Measurements from ENCODE around the gene HIVEP3.

DNA sequence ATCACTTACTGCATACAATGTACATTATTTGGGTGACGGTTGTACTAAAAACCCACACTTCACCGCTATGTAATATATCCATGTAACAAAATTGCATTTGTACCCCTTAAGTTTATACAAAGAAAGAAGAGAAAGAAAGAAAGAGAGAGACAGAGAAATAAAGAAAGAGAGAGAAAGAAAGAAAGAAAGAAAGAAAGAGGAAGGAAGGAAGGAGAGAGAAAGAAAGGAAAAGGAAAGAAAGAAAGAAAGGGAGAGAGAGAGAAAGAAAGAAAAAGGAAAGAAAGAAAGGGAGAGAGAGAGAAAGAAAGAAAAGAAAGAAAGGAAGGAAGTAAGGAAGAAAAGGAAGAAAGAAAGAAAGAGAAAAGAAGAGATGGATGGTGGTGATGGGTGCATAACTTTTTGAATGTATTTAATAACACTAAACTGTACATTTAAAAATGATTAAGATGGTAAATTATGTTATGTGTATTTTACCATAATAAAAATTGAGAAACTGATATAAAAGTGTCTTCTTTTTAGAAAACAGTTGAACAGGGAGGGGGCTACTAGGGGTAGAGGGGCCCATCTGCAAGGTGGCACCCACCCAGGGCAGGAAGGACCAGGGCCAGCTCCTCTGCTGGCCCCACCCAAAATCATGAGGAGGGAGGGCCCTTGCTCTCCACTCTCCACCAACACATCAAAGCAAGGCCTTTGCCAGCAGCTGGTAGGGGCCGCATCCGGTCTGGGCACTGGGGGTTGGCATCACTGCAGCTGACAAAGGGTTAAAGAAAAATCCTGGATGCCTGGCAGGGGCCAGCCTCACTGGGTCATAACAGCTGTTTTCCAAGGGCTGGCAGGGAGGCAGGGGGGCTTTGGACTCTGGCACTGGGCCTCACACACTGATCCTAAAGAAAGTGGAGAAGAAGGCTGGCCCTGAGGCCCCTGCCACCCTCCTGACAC lies 280.4 kb downstream of the HIVEP3 start:
- no peak for TF ChIP-seq POLR2A (IDR thresholded peaks at IDR 0.05; ENCODE audit: low read length)
- no peak for TF ChIP-seq GATA1 (IDR thresholded peaks at IDR 0.05; ENCODE audit: low read depth, low read length)

Measured in erythroblast (primary cell).